HG03159 (cell line): ENCODE results near the gene ARHGAP10.

Experiments
- ATAC-seq: cut with Tn5 transposase; IDR thresholded peaks from one replicate; pipeline ENCODE4 v1.9.1; 2021; ENCODE audit warnings: mild to moderate bottlenecking, moderate library complexity; ENCODE audit not compliant: unreplicated experiment

Gene ARHGAP10

GRCh38 chr4:147731580-147732517 is at the start of gene ARHGAP10:
Gene ARHGAP10, plus strand, starts transcription at chr4:147732088. Its CDS starts 214 bp downstream, at chr4:147732302.
- peak; percentile 58 for ATAC-seq

GRCh38 chr4:147682755-147683154 is 49.1 kb upstream of the ARHGAP10 start:
- ATAC-seq: no peak

DNA sequence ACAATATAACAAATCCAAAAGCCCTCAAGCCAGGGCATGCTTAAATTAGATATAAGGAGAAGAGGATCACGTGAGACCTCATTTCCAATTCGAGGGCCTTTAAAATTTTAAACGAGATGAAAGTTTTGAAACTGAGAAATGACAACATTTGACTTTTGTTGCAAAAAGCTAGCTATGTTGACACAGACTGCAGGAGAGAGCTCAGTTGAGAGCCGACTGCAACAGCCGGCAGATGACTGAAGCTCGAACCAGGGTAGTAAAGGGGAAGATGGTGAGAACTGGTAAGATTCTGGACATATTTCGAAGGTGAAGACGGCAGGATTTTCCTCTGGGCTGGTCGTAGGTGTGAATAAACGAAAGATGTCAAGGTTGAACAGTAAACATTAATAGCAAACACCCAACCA is 48.7 kb upstream of the ARHGAP10 start:
- ATAC-seq: no peak

DNA sequence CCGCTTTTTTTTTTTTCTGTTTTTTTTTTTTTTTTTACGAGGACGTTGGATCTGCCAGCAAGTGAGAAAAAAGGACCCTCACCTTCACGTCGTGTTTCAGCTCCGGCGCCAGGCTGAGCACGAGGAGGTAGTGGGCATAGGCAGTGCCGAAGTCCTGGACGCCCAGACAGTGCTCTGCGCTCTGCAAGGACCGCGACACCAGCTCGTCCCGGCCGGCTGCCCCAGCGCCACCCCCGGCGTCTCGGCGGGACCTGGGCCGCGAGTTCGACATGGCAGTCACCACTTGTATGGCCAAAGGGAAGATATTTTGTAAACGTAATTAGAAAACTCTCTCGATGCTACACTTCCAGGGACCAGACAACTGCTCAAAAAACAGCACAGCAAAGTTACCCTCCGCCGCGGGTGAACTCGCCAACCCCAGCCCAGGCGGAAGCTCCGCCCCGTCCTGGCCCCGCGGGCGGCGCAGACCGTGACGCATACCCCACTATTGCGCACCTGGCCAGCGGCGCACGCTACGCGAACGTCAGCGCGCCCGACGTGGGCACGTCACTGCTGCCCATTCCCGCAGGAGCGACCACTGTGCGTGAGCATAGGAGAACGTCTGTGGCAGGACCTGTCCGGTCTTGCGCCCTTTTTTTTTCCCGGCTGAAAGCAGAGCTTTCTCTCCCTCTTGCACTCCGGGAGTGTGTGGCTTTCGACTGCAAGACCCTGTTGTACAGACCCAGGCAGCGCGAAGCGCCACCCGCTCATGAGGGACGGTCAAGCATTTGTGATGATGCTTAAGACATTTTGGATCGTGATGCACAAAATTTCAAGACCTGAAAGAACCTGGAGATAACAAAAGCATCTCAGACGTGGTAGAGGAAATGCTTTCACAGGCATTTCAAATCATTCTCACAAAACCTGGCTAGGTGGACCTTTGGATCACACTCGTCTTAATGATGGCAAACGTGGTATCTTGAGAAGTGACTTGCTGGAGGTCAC is 47.9 kb upstream of the ARHGAP10 start, which contains the start of gene PRMT9:
TSS of gene PRMT9 (minus strand) at position 447 of the 984 bp plus-strand sequence. CDS start at position 271, 176 bp downstream.
- peak; percentile 99 for ATAC-seq

GRCh38 chr4:147689067-147689466 is 42.8 kb upstream of the ARHGAP10 start:
- ATAC-seq: no peak

DNA sequence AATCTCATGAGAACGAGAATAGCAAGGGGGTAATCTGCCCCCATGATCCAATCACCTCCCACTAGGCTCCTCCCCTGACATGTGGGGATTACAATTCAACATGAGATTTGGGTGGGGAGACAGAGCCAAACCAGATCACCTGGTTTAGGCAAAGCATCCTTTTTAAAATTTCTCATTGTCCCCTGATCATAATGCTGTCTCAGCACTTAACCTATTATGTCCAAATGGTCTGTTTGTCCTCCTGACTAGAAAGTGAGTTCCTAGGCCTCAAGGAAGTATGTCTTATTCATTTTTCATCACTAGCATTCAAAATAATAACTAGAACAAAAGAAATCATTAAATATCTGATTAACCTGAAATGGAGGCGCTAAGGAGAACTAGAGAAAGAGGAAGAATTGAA is 40.1 kb upstream of the ARHGAP10 start:
- no peak for ATAC-seq

DNA sequence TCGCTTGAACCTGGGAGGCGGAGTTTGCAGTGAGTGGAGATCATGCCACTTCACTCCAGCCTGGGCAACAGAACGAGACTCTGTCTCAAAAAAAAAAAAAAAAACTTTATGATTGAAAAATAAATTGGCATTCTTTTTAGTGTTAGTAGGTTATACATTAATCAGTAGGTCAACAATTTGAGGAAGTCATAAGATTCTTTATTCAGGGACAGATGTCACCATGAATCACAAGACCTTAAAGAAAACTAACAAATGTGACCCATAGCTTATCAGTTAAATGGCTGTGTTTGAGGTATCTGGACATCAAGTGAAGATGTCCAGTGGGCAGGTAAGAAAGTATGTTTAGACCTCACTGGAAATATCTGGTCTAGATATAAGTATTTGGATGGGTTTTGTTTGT is 38.7 kb upstream of the ARHGAP10 start:
- ATAC-seq: no peak

DNA sequence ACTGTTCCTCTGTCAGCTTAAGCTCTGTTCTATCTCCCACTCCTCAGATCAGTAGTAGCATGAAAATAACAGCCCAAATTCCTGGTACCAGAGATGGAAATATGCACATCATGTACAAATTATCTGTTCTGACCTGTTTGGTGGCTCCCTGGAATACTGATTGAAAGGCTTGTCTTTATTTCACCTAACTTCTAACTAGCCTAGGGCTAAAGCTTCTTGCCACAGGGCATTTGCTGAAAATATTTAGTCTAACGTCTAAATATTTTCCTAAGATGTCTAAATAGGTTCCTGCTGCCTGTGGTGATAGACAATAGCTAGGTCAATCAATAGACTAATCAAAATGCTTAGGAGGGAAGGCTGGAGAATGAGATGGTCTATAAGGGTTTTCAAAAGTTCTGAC is 35.0 kb upstream of the ARHGAP10 start:
- ATAC-seq: no peak

DNA sequence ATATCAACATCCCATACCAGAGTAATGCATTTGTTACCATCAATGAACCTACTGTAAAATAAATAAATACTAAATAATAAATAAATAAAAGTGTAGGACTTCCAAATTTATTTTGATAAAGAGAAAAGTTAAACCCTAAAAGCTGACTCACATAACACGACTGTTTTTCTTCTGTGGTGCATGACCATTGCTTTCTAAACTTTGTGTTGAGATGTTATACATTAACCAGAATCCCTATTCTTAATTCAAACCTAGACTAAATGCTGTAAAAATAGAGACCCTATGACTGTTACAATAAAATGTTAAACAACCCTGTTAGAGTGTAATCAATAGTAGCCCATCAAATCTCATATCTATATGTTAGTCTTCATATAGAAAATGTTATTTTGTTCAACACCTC is 27.0 kb upstream of the ARHGAP10 start:
- no peak for ATAC-seq

- peak; percentile 65 for ATAC-seq
These were observed 23.8 kb upstream of the ARHGAP10 start for GRCh38 chr4:147707892-147708672.

GRCh38 chr4:147709999-147710398 is 21.9 kb upstream of the ARHGAP10 start:
- no peak for ATAC-seq

DNA sequence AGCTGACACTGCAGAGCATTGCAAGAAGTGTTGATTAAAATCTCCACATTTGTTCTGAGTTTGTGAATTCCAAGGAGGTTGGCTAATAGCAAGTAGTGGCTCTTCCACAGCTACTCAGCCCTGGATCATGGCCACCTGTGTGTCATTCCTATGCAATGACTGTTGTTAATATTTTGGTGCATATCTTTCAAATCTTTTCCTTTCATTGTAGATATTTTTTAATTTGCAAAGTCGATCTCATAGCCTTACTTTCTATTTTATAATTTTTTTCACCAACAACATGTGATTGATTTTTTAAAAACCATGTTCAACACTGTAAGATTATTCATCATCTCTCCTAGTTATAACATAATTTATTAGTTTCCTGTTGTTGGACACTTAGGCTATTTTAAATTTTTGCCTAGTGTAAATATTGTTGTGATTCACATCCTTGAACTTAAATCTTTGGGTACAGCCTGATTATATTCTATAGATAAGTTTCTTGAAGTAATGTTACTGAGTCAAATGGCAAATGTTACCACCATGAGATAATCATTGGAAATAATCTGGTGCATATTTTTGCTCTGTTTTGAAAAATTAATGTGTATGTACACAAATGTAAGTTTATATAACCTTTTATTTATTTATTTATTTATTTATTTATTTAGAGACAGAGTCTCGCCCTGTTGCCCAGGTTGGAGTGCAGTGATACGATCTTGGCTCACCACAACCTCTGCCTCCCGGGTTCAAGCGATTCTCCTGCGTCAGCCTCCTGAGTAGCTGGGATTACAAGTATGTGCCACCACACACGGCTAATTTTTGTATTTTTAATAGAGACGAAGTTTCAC is 17.1 kb upstream of the ARHGAP10 start:
- ATAC-seq: no peak

- peak; percentile 88 for ATAC-seq
These were observed 14.0 kb upstream of the ARHGAP10 start for GRCh38 chr4:147717878-147718277.

- ATAC-seq: no peak
These were observed 8.6 kb upstream of the ARHGAP10 start for GRCh38 chr4:147723326-147723725.

GRCh38 chr4:147724468-147725201 is 7.3 kb upstream of the ARHGAP10 start:
- no peak for ATAC-seq

DNA sequence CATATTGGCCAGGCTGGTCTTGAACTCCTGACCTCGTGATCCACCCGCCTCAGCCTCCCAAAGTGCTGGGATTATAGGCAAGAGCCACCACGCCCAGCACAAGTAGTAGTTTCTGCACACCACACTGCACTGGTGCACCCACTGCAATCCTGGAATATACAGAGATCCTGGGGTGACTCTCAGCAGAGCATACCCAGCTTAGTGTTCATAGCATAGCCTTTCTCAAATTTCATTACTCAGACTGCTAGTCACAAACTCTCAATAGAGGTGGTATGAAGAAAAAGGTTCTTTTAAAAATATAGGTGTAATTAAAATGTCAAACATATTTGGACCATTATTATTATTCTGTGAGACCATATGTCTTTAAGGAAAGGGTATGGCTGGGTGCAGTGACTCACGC is 6.2 kb upstream of the ARHGAP10 start:
- ATAC-seq: no peak

DNA sequence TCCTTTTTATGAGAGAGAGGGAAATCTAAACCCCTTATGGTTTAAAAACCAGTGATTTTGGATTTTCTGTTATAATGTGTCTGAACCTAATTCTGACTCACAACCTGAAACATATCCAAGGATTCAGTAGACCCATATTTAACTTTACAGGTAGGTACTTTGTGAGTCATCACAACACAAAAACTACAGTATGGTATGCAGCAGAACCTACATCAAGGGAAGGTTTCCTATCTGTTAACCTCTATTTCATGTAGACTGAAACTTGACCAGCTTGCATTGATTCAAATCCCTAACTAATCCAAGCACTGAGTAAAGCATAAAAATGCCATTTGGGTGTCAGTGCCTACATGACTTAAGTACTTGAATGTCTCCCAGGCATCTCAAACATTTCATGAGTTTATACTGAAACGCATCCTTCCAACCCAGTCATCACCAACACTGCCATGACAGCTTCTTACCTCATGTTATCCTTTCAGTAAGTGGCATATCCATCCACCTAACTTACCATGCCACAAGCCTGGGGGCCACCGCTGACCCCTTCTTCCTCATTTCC is 4.3 kb upstream of the ARHGAP10 start:
- ATAC-seq: no peak

DNA sequence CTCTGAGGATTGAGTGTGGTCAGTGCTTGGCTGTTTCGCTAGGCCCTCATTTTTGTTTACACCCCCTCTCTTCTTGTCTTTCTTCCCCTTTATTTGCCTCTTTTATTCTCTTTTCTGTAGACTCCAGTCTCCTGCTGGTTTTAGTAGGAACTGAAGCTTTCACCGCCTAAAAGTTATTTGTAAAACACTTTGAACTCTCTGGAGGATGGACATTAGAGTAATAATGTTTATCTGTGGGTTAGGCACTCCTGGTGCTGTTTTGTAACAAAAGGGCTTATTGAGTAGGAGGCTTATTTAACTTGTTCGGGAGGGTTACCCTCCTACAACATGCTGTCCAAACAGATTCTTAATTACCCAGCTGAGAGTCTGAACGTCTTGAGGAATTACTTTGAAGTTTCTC is 1.6 kb upstream of the ARHGAP10 start:
- no peak for ATAC-seq
